AG09319 (cell line): ENCODE data around the gene PIP4K2B.

Source experiments
- DNase-seq: peaks from one replicate; pipeline ENCODE4 v3.0.0-alpha.2; 2010; ENCODE audit warnings: low read depth; ENCODE audit errors: extremely low read depth
- TF ChIP-seq, protein P1 (sequence below): IDR thresholded peaks from 2 replicates; pipeline ENCODE4 v1.5.1; 2011; ENCODE audit warnings: low read depth, mild to moderate bottlenecking, inconsistent platforms, low read length, moderate library complexity

Gene PIP4K2B

DNA sequence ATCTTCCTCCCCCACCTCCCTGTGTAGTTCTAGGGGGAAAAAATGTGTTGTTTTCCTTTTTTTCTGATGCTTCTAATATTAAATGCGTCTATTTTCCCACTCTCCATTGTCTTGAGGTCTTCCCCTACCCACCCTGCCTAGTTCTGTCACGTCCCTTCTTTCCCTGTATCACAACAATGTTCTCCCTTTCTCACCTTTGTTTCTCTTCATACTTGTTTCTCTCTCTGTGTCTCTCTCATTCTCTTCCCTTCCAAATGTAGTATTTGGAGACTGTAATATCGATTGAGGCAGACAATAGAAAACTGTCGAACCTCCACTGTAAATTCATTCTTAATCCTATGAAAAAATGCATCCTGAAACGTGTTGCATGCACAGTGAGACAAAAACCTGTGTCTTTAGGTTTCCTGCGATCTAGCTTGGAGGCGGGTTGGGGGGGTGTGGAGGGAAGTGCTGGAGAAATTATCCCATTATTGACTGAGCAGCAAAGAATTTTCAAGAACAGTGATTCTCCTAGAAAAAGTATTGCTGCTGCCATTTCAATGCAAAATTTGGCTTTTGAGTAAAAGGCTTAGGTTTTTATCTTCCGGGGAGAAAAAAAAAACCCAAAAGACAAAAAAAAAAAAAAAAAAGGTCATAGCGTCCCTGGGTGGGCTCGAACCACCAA is 48.1 kb downstream of the PIP4K2B start:
- no peak for DNase-seq
- TF ChIP-seq, protein P1, sequence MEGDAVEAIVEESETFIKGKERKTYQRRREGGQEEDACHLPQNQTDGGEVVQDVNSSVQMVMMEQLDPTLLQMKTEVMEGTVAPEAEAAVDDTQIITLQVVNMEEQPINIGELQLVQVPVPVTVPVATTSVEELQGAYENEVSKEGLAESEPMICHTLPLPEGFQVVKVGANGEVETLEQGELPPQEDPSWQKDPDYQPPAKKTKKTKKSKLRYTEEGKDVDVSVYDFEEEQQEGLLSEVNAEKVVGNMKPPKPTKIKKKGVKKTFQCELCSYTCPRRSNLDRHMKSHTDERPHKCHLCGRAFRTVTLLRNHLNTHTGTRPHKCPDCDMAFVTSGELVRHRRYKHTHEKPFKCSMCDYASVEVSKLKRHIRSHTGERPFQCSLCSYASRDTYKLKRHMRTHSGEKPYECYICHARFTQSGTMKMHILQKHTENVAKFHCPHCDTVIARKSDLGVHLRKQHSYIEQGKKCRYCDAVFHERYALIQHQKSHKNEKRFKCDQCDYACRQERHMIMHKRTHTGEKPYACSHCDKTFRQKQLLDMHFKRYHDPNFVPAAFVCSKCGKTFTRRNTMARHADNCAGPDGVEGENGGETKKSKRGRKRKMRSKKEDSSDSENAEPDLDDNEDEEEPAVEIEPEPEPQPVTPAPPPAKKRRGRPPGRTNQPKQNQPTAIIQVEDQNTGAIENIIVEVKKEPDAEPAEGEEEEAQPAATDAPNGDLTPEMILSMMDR, result no peak

DNA sequence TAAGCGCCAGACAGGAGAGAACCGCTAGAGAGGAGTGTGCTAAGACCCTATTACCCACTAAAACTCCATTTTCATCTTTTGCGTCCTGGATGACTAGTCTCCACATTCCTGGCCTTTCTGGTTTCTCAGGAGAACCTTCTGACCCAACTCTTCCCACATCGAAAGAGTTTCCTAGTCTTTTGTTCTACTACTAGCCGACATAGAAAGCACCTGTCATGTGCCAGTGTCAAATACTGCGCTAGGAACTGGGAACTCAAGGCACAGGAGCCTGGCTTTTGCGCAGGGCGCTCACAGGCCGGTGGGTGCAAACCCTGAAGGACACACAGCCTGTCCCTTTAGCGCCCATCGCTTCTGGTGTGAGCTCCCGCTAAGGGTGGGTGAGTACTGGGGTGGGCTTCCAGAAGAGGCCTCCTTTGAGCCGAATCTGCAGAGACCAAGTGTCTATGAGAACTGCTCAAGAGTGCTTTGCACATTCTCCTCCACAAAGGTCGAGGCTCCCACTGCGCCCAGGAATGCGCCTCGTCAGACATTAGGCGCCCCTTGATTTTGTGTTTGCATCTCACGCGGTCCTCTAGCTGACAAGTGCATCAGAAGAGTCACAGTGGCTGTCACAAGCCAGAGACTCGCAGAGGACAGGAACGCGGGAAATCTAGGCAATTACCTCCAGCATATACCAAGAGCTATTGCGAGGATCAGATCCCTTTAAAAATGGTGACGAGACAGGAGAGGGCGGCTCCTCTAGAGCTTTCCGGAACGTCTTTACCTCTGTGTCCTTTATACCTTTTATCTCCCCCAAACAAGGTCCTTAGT is 48.8 kb downstream of the PIP4K2B start:
- DNase-seq, result no peak
- TF ChIP-seq, protein P1, result no peak

DNA sequence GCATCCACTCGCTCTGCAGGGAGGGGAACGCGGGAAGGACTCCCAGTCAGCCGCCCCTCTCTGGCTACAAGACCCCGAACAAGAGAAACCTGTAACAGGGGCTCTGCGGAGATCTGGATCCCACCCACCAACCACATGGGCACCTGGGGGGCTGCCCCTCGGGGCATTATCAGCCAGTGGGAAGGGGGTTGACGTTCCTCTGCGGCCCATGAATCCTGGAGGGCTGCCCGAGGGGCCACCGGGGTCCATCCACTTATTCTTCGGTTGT is 49.4 kb downstream of the PIP4K2B start:
- no peak for DNase-seq

DNA sequence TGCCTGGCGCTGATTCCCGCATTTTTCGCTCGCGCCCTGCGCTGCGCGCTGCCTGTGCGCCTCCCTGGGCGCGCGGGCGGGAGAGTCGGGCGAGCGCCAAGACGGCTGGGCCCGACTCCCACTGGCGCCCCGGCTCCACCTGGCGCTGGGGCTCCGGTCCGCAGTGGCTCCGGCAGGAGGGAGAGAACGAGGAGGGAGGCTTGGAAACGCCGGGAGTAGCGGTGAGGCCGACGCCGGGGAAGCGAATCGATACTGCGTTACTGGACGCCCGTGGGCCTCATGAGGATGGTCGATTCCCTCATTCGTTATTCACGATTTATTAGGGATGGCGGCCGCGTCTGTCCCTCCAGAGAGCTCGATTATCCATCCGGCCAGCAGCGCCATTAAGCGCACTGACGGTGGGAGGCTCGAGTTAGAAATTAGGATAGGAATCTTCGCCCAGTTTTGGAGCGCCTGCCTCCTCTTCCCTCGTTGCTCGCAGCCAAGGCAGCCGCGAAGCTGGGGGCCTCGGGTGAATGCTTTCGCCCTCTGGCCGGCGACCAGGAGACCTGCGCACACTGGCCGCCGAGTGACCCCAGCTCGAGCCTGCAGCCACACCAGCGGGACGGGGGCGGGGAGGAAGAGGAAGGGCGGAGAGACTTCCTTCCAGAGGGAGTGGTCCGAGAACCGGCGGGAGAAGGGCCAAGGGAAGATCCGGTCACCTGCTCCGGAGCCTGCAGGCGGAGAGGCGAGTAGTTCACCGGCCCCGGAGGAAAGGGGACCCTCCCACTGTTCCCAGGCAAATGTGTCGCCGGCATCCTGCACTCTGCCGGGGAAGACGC is 49.9 kb downstream of the PIP4K2B start:
- DNase-seq, result peak; percentile 43
- TF ChIP-seq, protein P1, result no peak

More for the DNA sequence above, 49.4 kb downstream of the PIP4K2B start:
- TF ChIP-seq, protein P1, result no peak

DNA sequence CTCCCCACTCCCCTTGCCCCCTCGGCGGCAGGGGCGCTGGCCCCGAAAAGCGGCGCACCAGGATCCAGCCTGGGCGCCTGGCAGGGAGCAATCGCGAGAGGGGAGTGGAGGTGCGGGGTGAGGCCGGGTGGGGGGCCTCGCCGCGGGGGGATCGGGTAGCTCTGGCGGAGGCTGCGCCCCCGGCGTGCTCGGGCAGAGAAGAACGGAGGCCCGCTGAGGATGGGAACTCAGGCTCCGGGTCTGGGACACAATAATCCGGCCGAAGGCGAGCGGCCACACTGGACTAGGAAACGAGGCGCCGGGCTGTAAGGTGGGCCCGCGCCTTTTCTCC is 50.5 kb downstream of the PIP4K2B start:
- TF ChIP-seq, protein P1, result no peak
- no peak for DNase-seq

DNA sequence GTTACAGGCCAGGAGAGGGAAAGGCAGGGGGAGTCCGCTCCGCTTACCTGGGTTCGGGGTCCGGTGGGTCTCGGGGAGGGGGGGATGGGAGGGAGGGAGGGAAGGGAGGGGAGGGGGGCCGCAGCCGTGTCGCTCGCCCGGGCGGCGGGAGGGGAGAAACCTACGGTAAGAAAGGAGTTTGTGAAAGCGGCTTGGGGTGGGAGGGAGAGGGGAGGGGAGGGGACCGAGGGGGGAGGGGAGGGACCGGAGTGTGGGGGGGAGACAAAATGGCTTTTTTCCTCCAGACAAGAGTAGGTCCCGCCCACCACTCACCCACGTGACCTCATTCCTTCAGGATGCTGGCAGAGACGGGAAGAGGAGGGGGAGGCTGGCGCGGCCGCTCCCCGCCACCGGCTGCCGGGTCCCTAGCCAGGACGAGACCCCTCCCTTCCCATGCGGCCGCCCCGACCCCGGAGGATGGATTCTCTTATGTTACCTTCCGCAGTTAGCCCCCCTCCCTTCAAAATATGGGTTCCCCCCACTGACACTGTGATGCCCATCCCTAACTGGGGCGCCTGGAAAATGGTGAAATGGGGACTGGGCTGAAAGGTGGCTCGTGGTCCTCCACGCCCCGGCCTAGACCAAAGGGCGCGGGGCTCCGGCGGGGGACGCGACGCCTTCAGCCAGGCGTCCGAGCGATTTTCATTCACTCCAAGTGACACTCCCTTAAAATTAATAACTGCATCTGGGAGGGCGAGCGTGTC is 51.0 kb downstream of the PIP4K2B start, which contains the start of gene PCGF2:
TSS of gene PCGF2 (minus strand) at position 188 of the 743 bp plus-strand sequence. CDS start 7,934 bp downstream, outside the sequence.
- TF ChIP-seq, protein P1, result no peak
- DNase-seq, result peak; percentile 66
